ENCODE data around the gene SLC24A5.

DNA sequence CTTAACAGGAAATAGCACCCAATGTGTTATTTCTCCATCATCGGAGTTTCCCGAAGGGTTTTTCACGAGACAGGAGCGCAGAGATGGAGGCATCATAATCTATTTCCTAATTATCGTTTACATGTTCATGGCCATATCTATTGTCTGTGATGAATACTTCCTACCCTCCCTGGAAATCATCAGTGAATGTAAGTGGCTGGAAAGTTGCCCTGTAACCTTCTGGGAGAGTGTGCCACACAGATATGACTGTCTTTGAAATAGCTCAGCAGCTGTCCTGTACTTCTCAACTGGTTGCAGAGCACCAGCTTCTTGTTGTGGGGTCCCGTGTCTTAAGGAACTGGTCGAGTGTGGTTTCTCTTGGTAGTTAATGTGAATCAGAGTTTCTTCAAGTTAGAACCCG, 1.1 kb downstream of the SLC24A5 start:
- TF ChIP-seq CTCF (IDR thresholded peaks at IDR 0.05; ENCODE audit: insufficient read depth, low read length) (no peak), POLR2AphosphoS5 (IDR thresholded peaks at IDR 0.05; ENCODE audit: low read depth) (no peak), GABPA (IDR thresholded peaks at IDR 0.05; ENCODE audit: low read depth) (no peak)
- TF ChIP-seq, protein P1, sequence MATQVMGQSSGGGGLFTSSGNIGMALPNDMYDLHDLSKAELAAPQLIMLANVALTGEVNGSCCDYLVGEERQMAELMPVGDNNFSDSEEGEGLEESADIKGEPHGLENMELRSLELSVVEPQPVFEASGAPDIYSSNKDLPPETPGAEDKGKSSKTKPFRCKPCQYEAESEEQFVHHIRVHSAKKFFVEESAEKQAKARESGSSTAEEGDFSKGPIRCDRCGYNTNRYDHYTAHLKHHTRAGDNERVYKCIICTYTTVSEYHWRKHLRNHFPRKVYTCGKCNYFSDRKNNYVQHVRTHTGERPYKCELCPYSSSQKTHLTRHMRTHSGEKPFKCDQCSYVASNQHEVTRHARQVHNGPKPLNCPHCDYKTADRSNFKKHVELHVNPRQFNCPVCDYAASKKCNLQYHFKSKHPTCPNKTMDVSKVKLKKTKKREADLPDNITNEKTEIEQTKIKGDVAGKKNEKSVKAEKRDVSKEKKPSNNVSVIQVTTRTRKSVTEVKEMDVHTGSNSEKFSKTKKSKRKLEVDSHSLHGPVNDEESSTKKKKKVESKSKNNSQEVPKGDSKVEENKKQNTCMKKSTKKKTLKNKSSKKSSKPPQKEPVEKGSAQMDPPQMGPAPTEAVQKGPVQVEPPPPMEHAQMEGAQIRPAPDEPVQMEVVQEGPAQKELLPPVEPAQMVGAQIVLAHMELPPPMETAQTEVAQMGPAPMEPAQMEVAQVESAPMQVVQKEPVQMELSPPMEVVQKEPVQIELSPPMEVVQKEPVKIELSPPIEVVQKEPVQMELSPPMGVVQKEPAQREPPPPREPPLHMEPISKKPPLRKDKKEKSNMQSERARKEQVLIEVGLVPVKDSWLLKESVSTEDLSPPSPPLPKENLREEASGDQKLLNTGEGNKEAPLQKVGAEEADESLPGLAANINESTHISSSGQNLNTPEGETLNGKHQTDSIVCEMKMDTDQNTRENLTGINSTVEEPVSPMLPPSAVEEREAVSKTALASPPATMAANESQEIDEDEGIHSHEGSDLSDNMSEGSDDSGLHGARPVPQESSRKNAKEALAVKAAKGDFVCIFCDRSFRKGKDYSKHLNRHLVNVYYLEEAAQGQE (IDR thresholded peaks at IDR 0.05; ENCODE audit: insufficient replicate concordance, low read depth) = no peak

Data from HL-60 (cell line).